C4-2B (cell line): ENCODE results near the gene SCYL1.

Source experiments
- ZFX ChIP-seq: fragments of 450-650 bp; IDR thresholded peaks from 2 replicates; pipeline ENCODE4 v1.6.1; 2017
- TF ChIP-seq, protein P1 (sequence below): fragments of 450-650 bp; conservative IDR thresholded peaks from 2 replicates; pipeline ENCODE4 v1.5.1; 2017; ENCODE audit warnings: mild to moderate bottlenecking

GRCh38 chr11:65491163-65491465 is 33.8 kb upstream of the SCYL1 start:
- TF ChIP-seq, protein P1, sequence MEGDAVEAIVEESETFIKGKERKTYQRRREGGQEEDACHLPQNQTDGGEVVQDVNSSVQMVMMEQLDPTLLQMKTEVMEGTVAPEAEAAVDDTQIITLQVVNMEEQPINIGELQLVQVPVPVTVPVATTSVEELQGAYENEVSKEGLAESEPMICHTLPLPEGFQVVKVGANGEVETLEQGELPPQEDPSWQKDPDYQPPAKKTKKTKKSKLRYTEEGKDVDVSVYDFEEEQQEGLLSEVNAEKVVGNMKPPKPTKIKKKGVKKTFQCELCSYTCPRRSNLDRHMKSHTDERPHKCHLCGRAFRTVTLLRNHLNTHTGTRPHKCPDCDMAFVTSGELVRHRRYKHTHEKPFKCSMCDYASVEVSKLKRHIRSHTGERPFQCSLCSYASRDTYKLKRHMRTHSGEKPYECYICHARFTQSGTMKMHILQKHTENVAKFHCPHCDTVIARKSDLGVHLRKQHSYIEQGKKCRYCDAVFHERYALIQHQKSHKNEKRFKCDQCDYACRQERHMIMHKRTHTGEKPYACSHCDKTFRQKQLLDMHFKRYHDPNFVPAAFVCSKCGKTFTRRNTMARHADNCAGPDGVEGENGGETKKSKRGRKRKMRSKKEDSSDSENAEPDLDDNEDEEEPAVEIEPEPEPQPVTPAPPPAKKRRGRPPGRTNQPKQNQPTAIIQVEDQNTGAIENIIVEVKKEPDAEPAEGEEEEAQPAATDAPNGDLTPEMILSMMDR = no peak
- TF ChIP-seq ZFX = no peak
